ENCODE results near the gene MET. TPM values are rescaled to one million over a fixed set of nuclear protein-coding genes. Genes with fewer than 3 reads are reported as not detected.

The MET gene
- total and polyA plus RNA-seq, 10 of the 15 experiments (the other 5 are each of a cell fraction or from before 2014, with no cell fraction given), result 0.01 to 0.21 TPM; not detected in 8

GRCh38 chr7:116782177-116782711 lies 110.2 kb downstream of the MET start:
- Histone ChIP-seq H3K27me3 (replicated peaks in 1 of 2; ENCODE audit: control insufficient read depth in 2 of 2, insufficient read depth in 2 of 2, low read length in 1 of 2) (peaks cover 0 to 2% of the 10 kb centered on the region in 2 experiments; a peak in 3 of 4 replicates), H3K4me1 (ENCODE audit: control insufficient read depth, insufficient read depth, low read length) (peaks cover 5% of the 10 kb centered on the region; the same call in 1 of the 2 replicates), H3K79me2 (ENCODE audit: control insufficient read depth, insufficient read depth, low read length) (no peaks in the 10 kb centered on the region), H3K9ac (ENCODE audit: control insufficient read depth, insufficient read depth, low read length) (no peak overlapping the region), H2AFZ (ENCODE audit: control insufficient read depth, low read depth, low read length) (no peak overlapping the region), H3K9me3 (replicated peaks; ENCODE audit: control insufficient read depth, insufficient read depth, low read length) (no peaks in the 10 kb centered on the region), H3K36me3 (ENCODE audit: control insufficient read depth in 2 of 2, insufficient read depth in 2 of 2, low read length in 1 of 2) (no peaks in the 10 kb centered on the region), H3K4me2 (ENCODE audit: control insufficient read depth, insufficient read depth) (no peak overlapping the region), H3K4me3 (no peak overlapping the region), H4K20me1 (ENCODE audit: control insufficient read depth, insufficient read depth) (no peaks in the 10 kb centered on the region), H3K27ac (ENCODE audit: control insufficient read depth, insufficient read depth) (no peak overlapping the region)
- WGBS (ENCODE audit: insufficient coverage, insufficient replicate concordance, low lambda C conversion rate, missing lambda C conversion rate), result 18% methylated on average over 1 of the region's 1 CpG
- CTCF ChIA-PET, result interaction anchor here (5.5 kb wide), 1 partner anchor 189 kb away, joined by 106 read pairs; no protein-coding TSS in a partner anchor
- RAD21 ChIA-PET (ENCODE audit: unreplicated experiment), result no interaction called here
- FAIRE-seq, result no peak
- no peak for ATAC-seq
- no TSS peak for BruUV-seq (replicated peaks)
- in situ Hi-C loops (cut with MboI) (loop anchor here (10.0 kb wide), 1 partner anchor 517 kb away; no protein-coding TSS in a partner anchor), intact Hi-C loops (cut with micrococcal nuclease; ENCODE audit: unreplicated experiment) (no loop called here)
- POLR2A ChIA-PET, result no interaction called here
- DNase-seq (ENCODE audit: low read depth, low spot score), result no peak
- SMC1A ChIA-PET (ENCODE audit: uncharacterized antibody, unreplicated experiment), result interaction anchor here (1.7 kb wide), 1 partner anchor 191 kb away, joined by 4 read pairs; no protein-coding TSS in a partner anchor
- no peak for TF ChIP-seq MEF2A (IDR thresholded peaks at IDR 0.05; ENCODE audit: insufficient read depth, low read depth, low read length)
- TF ChIP-seq SMC3 (IDR thresholded peaks at IDR 0.05; ENCODE audit: borderline replicate concordance, low read length), result no peak
- TF ChIP-seq TCF12 (IDR thresholded peaks at IDR 0.05; ENCODE audit: low read depth, low read length), result no peak
- no peak for TF ChIP-seq IKZF2 (IDR thresholded peaks at IDR 0.05)
- no peak for TF ChIP-seq PRDM15 (CRISPR knock-in tag; IDR thresholded peaks at IDR 0.05)
- TF ChIP-seq CHD2 (IDR thresholded peaks at IDR 0.05; ENCODE audit: borderline replicate concordance, low read depth, low read length), result no peak
- no peak for TF ChIP-seq E4F1 (IDR thresholded peaks at IDR 0.05; ENCODE audit: borderline replicate concordance, partially characterized antibody)
- no peak for TF ChIP-seq NR2F1 (conservative IDR thresholded peaks at IDR 0.05)
- TF ChIP-seq MLLT1 (IDR thresholded peaks at IDR 0.05), result no peak
- TF ChIP-seq BCL3 (IDR thresholded peaks at IDR 0.05; ENCODE audit: borderline replicate concordance, insufficient read depth, low read depth, low read length, poor library complexity, severe bottlenecking), result no peak
- no peak for TF ChIP-seq EP300 (IDR thresholded peaks at IDR 0.05; ENCODE audit: borderline replicate concordance in 1 of 2, control insufficient read depth in 1 of 2, low read depth in 2 of 2, low read length in 2 of 2)
- TF ChIP-seq JUNB (IDR thresholded peaks at IDR 0.05), result no peak
- TF ChIP-seq ASH2L (IDR thresholded peaks at IDR 0.05; ENCODE audit: borderline replicate concordance, low read depth), result no peak
- TF ChIP-seq SP1 (IDR thresholded peaks at IDR 0.05; ENCODE audit: low read depth, low read length), result no peak
